ENCODE data around the gene ALK. TPM values are rescaled to one million over a fixed set of nuclear protein-coding genes. Genes with fewer than 3 reads are reported as not detected.

ALK gene
- polyA plus RNA-seq, 2 donors: 0.04 to 0.05 TPM

DNA sequence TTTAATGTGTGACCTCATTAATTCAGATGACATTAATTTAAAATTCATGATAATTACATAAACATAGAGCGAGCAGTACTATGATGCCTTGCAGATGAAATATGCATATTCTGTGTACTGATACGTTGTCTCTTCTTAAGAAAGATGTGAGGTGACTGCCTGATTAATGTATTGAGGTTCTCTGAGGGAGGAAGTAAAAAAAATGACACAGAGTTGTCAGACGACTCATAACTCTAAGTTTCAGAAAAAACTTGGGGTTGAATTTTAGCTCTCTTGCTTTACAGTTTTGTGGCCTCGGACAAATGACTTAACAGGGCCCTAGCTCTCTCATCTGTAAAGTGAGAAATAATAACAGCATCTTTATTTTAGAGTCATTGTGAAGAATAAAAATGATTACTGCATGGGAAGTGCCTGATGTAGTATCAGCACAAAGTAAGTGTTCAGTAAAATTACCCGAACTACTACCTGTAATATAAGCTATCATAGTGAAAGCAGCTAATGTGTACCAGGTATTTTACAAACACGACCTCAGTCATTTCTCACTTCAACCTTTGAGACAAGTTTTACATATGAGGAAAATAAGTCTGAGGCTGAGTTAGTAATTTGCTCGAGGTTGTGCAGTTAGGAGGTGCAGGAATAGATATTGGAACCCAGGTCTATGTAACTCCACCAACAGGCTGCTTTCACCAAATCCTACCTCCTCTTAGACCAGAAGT is 65.3 kb downstream of the ALK start:
- H3K27ac ChIP-seq (ENCODE audit: low read depth in 2 of 2, low read length in 1 of 2): no peak overlapping the region
- H3K9me3 ChIP-seq (ENCODE audit: control insufficient read depth in 2 of 2, insufficient read depth in 1 of 2, low read depth in 1 of 2, low read length in 1 of 2): peaks cover 0 to 9% of the 10 kb centered on the region in 2 donors
- no peaks in the 10 kb centered on the region for H3K4me1 ChIP-seq (ENCODE audit: control insufficient read depth in 2 of 2, insufficient read depth in 2 of 2, low read length in 1 of 2)
- WGBS, 2 donors: 79% methylated on average over 7 of the region's 7 CpGs
- H3K4me3 ChIP-seq (ENCODE audit: low read depth in 1 of 2, low read length in 2 of 2): no peak overlapping the region
- peaks cover 0 to 4% of the 10 kb centered on the region in 2 donors for H3K27me3 ChIP-seq (ENCODE audit: control insufficient read depth in 1 of 2, insufficient read depth in 2 of 2, low read length in 2 of 2)
- no peaks in the 10 kb centered on the region for H3K36me3 ChIP-seq (ENCODE audit: control insufficient read depth in 2 of 2, insufficient read depth in 2 of 2, low read length in 1 of 2)

DNA sequence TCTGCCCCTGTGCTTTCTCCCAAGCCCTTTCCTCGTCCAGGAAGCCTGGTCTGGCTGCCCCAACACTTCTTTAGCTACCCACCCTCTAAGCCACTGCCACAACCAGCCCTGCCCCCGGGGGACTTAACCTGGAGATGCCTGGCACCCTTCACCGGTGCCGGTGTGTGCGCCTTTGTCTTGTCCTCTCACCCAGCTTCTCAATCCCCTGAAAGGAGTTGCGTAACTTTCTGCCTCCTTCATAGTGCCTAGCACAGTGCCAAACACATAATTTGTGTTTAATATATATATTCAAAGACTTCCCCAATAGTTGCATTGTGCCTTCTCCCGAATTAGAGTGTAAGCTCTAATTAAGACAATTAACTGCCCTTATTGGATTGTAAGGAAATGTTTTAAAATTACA is 70.6 kb downstream of the ALK start:
- Histone ChIP-seq H3K27ac (ENCODE audit: low read depth in 2 of 2, low read length in 1 of 2) (no peak overlapping the region), H3K36me3 (ENCODE audit: control insufficient read depth in 2 of 2, insufficient read depth in 2 of 2, low read length in 1 of 2) (no peaks in the 10 kb centered on the region), H3K27me3 (ENCODE audit: control insufficient read depth in 1 of 2, insufficient read depth in 2 of 2, low read length in 2 of 2) (no peaks in the 10 kb centered on the region), H3K9me3 (ENCODE audit: control insufficient read depth in 2 of 2, insufficient read depth in 1 of 2, low read depth in 1 of 2, low read length in 1 of 2) (peaks cover 0 to 9% of the 10 kb centered on the region in 2 donors), H3K4me3 (ENCODE audit: low read depth in 1 of 2, low read length in 2 of 2) (no peak overlapping the region), H3K4me1 (ENCODE audit: control insufficient read depth in 2 of 2, insufficient read depth in 2 of 2, low read length in 1 of 2) (no peaks in the 10 kb centered on the region)
- WGBS, 2 donors: 79 to 90% methylated on average over 7 of the region's 7 CpGs

DNA sequence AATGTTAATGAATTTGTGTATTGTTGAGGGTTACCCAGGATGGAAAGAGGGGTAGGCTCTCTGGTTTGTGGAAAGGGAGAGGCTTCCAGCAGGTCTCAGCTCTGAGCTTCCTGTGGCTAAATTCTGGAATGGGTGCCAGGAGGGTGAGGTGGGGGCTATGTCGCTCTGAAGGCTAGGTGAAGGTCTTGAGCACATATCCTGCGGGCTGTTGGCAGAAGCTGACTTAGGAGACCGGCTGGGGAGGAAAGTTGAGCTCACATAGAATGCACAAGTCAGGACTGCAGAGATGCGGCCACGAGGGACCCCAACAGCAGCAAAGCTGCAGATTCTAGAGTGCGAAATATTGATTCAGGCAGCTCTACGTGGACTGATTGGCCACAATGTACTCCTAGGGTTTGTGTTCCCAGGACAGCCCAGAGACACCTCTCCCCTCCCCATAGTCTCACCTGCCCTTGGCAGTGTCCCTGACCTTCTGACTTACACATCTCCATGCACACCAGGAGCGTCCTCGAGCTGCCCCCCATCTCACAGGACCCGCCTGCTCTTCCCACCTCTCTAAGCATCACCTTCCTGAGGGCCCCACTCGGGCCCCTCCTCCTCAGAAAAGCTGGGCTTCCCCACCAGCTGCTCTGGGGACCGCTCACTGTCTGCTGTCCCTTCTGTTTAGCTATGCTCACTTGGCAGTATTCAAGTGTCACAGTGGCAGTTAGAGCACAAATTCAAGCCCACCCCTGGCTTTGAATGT is 72.6 kb downstream of the ALK start:
- Histone ChIP-seq H3K9me3 (ENCODE audit: control insufficient read depth in 2 of 2, insufficient read depth in 1 of 2, low read depth in 1 of 2, low read length in 1 of 2) (peaks cover 0 to 9% of the 10 kb centered on the region in 2 donors), H3K27me3 (ENCODE audit: control insufficient read depth in 1 of 2, insufficient read depth in 2 of 2, low read length in 2 of 2) (no peaks in the 10 kb centered on the region), H3K36me3 (ENCODE audit: control insufficient read depth in 2 of 2, insufficient read depth in 2 of 2, low read length in 1 of 2) (no peaks in the 10 kb centered on the region), H3K4me3 (ENCODE audit: low read depth in 1 of 2, low read length in 2 of 2) (no peak overlapping the region), H3K27ac (ENCODE audit: low read depth in 2 of 2, low read length in 1 of 2) (no peak overlapping the region), H3K4me1 (ENCODE audit: control insufficient read depth in 2 of 2, insufficient read depth in 2 of 2, low read length in 1 of 2) (no peaks in the 10 kb centered on the region)
- 66 to 70% methylated on average over 12 of the region's 12 CpGs for WGBS, 2 donors

DNA sequence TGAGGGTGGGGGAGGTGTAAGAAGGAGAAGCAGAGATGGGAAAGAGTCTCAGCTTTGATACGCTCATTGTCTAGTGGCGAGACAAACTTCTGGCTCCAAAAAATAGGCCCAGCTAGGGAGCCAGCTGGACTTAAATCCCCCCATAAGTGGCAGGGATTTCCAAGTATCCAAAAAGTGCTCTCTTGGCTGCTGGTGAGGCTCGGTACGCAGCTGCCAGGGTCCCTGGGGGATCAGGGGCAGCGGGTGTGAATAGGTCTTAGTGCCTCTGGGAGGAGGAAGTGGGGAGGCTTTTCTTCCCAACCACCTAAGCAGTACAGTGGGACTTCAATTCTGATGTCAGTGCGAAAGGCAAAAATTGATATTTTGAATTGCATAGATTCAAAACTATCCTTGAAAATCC is 73.5 kb downstream of the ALK start:
- 53 to 63% methylated on average over 6 of the region's 6 CpGs for WGBS, 2 donors
- Histone ChIP-seq H3K27ac (ENCODE audit: low read depth in 2 of 2, low read length in 1 of 2) (no peak overlapping the region), H3K9me3 (ENCODE audit: control insufficient read depth in 2 of 2, insufficient read depth in 1 of 2, low read depth in 1 of 2, low read length in 1 of 2) (peaks cover 0 to 4% of the 10 kb centered on the region in 2 donors), H3K36me3 (ENCODE audit: control insufficient read depth in 2 of 2, insufficient read depth in 2 of 2, low read length in 1 of 2) (no peaks in the 10 kb centered on the region), H3K4me3 (ENCODE audit: low read depth in 1 of 2, low read length in 2 of 2) (no peak overlapping the region), H3K4me1 (ENCODE audit: control insufficient read depth in 2 of 2, insufficient read depth in 2 of 2, low read length in 1 of 2) (no peaks in the 10 kb centered on the region), H3K27me3 (ENCODE audit: control insufficient read depth in 1 of 2, insufficient read depth in 2 of 2, low read length in 2 of 2) (no peaks in the 10 kb centered on the region)

DNA sequence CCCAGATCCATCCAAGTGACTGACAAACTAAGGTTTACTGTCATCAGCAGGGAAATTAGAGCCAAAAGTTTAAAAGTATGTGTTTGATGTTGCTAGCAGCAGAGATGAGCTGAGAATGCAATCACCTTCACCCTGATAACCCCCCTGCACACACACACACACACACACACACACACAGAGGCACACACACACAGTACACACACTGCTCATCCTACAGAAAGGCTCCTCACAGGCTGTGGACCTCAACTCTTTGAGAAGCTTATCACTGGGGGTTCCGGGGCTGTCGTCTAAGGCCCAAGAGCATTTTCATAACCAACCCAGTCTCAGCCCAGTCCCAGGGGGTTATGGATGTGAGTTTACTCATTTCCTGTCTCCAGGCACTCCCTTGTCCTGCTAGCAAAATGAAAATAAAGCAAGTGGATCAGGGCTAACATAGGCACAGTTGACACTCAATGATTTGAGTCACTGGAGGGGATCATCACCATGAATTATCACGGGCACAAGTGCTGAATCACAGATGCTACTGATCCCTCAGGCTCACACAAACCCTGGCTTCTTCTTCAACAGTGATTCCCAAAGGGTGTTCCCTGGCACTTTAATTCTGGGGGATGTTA is 76.6 kb downstream of the ALK start:
- Histone ChIP-seq H3K9me3 (ENCODE audit: control insufficient read depth in 2 of 2, insufficient read depth in 1 of 2, low read depth in 1 of 2, low read length in 1 of 2) (no peaks in the 10 kb centered on the region), H3K4me1 (ENCODE audit: control insufficient read depth in 2 of 2, insufficient read depth in 2 of 2, low read length in 1 of 2) (no peaks in the 10 kb centered on the region)
- WGBS, 2 donors: 83 to 85% methylated on average over 3 of the region's 3 CpGs

DNA sequence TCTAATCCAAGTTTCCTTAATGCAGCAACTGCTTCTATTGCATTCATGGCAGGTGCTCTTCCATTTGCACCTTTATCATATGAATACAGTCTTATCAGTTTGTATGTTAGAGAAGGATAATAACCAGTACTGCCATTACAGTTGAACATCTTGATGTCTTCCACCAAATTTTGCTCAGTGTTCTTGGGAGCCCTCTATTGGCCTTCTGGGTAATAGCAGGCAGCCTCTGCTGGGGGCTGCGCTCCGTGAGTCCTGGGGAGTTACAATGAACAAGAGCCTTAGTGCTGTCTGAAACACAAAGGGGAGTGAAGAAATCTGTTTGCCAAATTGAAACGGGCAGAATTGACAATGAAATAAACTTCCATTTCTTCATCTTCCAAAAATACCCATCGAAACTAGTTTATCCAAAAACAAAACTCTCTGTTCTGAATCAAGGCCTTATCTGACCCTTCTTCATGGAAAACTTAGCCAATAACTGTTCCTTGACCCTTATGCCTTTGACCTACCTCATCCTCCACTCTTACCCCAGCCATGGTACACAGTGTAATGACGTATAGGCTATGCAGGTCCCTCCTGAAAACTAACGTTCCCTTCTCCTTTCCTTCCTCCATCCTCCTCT is 79.9 kb downstream of the ALK start:
- H3K4me3 ChIP-seq (ENCODE audit: low read depth in 1 of 2, low read length in 2 of 2): no peak overlapping the region
- no peak overlapping the region for H3K27ac ChIP-seq (ENCODE audit: low read depth in 2 of 2, low read length in 1 of 2)
- no peaks in the 10 kb centered on the region for H3K4me1 ChIP-seq (ENCODE audit: control insufficient read depth in 2 of 2, insufficient read depth in 2 of 2, low read length in 1 of 2)
- H3K27me3 ChIP-seq (ENCODE audit: control insufficient read depth in 1 of 2, insufficient read depth in 2 of 2, low read length in 2 of 2): no peaks in the 10 kb centered on the region
- WGBS, 2 donors: 46 to 48% methylated on average over 6 of the region's 6 CpGs
- H3K9me3 ChIP-seq (ENCODE audit: control insufficient read depth in 2 of 2, insufficient read depth in 1 of 2, low read depth in 1 of 2, low read length in 1 of 2): no peaks in the 10 kb centered on the region
- no peaks in the 10 kb centered on the region for H3K36me3 ChIP-seq (ENCODE audit: control insufficient read depth in 2 of 2, insufficient read depth in 2 of 2, low read length in 1 of 2)

More for the DNA sequence above, 76.6 kb downstream of the ALK start:
- Histone ChIP-seq H3K27ac (ENCODE audit: low read depth in 2 of 2, low read length in 1 of 2) (no peak overlapping the region), H3K4me3 (ENCODE audit: low read depth in 1 of 2, low read length in 2 of 2) (no peak overlapping the region), H3K27me3 (ENCODE audit: control insufficient read depth in 1 of 2, insufficient read depth in 2 of 2, low read length in 2 of 2) (no peaks in the 10 kb centered on the region), H3K36me3 (ENCODE audit: control insufficient read depth in 2 of 2, insufficient read depth in 2 of 2, low read length in 1 of 2) (no peaks in the 10 kb centered on the region)

DNA sequence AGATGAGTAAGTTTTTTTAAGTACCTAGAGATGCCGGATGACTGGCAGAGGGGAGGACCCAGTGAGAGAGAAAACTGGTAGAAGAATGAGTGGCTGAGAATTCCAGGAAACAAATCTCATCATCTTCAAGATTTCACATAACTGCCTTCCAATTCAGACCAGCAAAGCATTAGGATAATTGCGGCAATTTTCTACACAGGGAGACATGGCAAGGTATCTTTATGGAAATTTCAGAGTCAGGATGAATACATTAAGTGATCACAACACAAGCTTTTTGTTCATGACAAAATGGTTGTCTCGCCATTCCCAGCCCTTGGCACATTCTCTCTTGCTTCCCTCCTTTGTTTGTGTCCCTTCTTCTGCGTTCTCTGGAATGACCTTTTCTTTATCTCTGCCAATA is 82.1 kb downstream of the ALK start:
- Histone ChIP-seq H3K4me1 (ENCODE audit: control insufficient read depth in 2 of 2, insufficient read depth in 2 of 2, low read length in 1 of 2) (no peaks in the 10 kb centered on the region), H3K36me3 (ENCODE audit: control insufficient read depth in 2 of 2, insufficient read depth in 2 of 2, low read length in 1 of 2) (no peaks in the 10 kb centered on the region), H3K27ac (ENCODE audit: low read depth in 2 of 2, low read length in 1 of 2) (no peak overlapping the region), H3K27me3 (ENCODE audit: control insufficient read depth in 1 of 2, insufficient read depth in 2 of 2, low read length in 2 of 2) (no peaks in the 10 kb centered on the region), H3K4me3 (ENCODE audit: low read depth in 1 of 2, low read length in 2 of 2) (no peak overlapping the region), H3K9me3 (ENCODE audit: control insufficient read depth in 2 of 2, insufficient read depth in 1 of 2, low read depth in 1 of 2, low read length in 1 of 2) (no peaks in the 10 kb centered on the region)
- 83 to 85% methylated on average over 4 of the region's 4 CpGs for WGBS, 2 donors

DNA sequence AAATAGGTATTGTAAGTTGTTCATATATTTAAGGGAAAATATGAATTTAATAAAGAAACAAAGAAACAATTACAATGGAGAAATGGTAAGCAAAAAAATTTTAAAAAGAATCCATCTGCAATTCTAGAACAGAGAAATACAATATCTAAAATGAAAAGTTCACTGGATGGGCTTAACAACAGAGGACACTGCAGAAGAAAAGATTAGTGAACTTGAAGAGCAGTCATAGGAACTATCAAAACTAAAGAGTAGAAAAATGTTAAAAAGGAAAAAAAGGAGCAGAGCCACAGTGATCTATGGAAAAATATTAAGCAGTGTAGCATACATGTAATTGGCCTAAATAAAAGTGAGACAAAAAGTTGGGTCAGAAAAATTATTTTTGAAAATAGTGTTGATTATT is 83.5 kb downstream of the ALK start:
- H3K27me3 ChIP-seq (ENCODE audit: control insufficient read depth in 1 of 2, insufficient read depth in 2 of 2, low read length in 2 of 2): no peaks in the 10 kb centered on the region
- no peaks in the 10 kb centered on the region for H3K4me1 ChIP-seq (ENCODE audit: control insufficient read depth in 2 of 2, insufficient read depth in 2 of 2, low read length in 1 of 2)
- no peaks in the 10 kb centered on the region for H3K36me3 ChIP-seq (ENCODE audit: control insufficient read depth in 2 of 2, insufficient read depth in 2 of 2, low read length in 1 of 2)
- no peak overlapping the region for H3K27ac ChIP-seq (ENCODE audit: low read depth in 2 of 2, low read length in 1 of 2)
- no peak overlapping the region for H3K4me3 ChIP-seq (ENCODE audit: low read depth in 1 of 2, low read length in 2 of 2)
- H3K9me3 ChIP-seq (ENCODE audit: control insufficient read depth in 2 of 2, insufficient read depth in 1 of 2, low read depth in 1 of 2, low read length in 1 of 2): no peaks in the 10 kb centered on the region

DNA sequence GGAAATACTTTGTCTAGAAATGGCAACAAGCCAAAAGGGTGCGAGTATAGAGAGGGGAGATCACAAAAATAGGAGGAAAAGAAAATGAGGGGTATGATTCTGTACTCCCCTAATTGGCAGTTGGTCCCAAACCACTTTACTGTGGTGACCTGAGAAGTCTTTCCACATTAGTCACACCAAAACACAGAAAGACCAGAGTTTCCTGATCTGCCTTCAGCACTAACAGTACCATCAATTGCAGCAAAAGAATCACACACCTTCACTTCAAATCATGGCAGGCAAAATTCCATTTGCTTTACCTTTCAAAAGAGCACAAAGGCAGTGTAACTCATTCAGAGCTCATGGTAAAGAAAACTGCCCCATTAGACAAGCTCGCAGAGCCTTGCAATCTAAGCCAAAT is 86.8 kb downstream of the ALK start:
- Histone ChIP-seq H3K36me3 (ENCODE audit: control insufficient read depth in 2 of 2, insufficient read depth in 2 of 2, low read length in 1 of 2) (no peaks in the 10 kb centered on the region), H3K9me3 (ENCODE audit: control insufficient read depth in 2 of 2, insufficient read depth in 1 of 2, low read depth in 1 of 2, low read length in 1 of 2) (no peaks in the 10 kb centered on the region), H3K27ac (ENCODE audit: low read depth in 2 of 2, low read length in 1 of 2) (no peak overlapping the region), H3K4me3 (ENCODE audit: low read depth in 1 of 2, low read length in 2 of 2) (no peak overlapping the region), H3K27me3 (ENCODE audit: control insufficient read depth in 1 of 2, insufficient read depth in 2 of 2, low read length in 2 of 2) (no peaks in the 10 kb centered on the region), H3K4me1 (ENCODE audit: control insufficient read depth in 2 of 2, insufficient read depth in 2 of 2, low read length in 1 of 2) (no peaks in the 10 kb centered on the region)
- 56 to 69% methylated on average over 2 of the region's 2 CpGs for WGBS, 2 donors

Measured in esophagus (tissue), 2 donors.